ENCODE data around the gene NCK2. TPM values are rescaled to one million over a fixed set of nuclear protein-coding genes. Genes with fewer than 3 reads are reported as not detected.

The NCK2 gene
- total and polyA plus RNA-seq, 4 donors = 28.8 to 44.6 (median 40.9) TPM

GRCh38 chr2:105732101-105732500 is 12.6 kb upstream of the NCK2 start:
- H3K4me3 ChIP-seq (ENCODE audit: low read length in 2 of 2) = no peak overlapping the region
- no peaks in the 10 kb centered on the region for H3K27me3 ChIP-seq (ENCODE audit: control insufficient read depth in 1 of 2, insufficient read depth in 2 of 2, low read length in 1 of 2)
- 41 to 44% methylated on average over 7 of the region's 7 CpGs for WGBS, 2 donors
- H3K36me3 ChIP-seq (ENCODE audit: control insufficient read depth in 1 of 2, insufficient read depth in 2 of 2, low read length in 1 of 2) = no peaks in the 10 kb centered on the region
- intact Hi-C loops (cut with DNase I) = no loop called here
- no peak overlapping the region for H3K27ac ChIP-seq (ENCODE audit: low read depth in 1 of 2, low read length in 2 of 2)
- DNase-seq (no peak), ATAC-seq (ENCODE audit: low FRiP score) (no peak)
- no peaks in the 10 kb centered on the region for H3K9me3 ChIP-seq (ENCODE audit: control insufficient read depth, low read length)
- no peaks in the 10 kb centered on the region for H3K4me1 ChIP-seq (ENCODE audit: control insufficient read depth in 1 of 2, insufficient read depth in 2 of 2, low read length in 2 of 2)

GRCh38 chr2:105732955-105733607 is 11.6 kb upstream of the NCK2 start:
- Histone ChIP-seq H3K4me1 (ENCODE audit: control insufficient read depth in 1 of 2, insufficient read depth in 2 of 2, low read length in 2 of 2) (no peaks in the 10 kb centered on the region), H3K27me3 (ENCODE audit: control insufficient read depth in 1 of 2, insufficient read depth in 2 of 2, low read length in 1 of 2) (no peaks in the 10 kb centered on the region), H3K9me3 (ENCODE audit: control insufficient read depth, low read length) (no peaks in the 10 kb centered on the region), H3K27ac (ENCODE audit: low read depth in 1 of 2, low read length in 2 of 2) (no peak overlapping the region), H3K36me3 (ENCODE audit: control insufficient read depth in 1 of 2, insufficient read depth in 2 of 2, low read length in 1 of 2) (no peaks in the 10 kb centered on the region), H3K4me3 (ENCODE audit: low read length in 2 of 2) (no peak overlapping the region)
- ATAC-seq (ENCODE audit: low FRiP score) = no peak
- WGBS, 2 donors = 84 to 88% methylated on average over 6 of the region's 6 CpGs
- no peak for DNase-seq
- intact Hi-C loops (cut with DNase I) = no loop called here

- no peak overlapping the region for H3K4me3 ChIP-seq (ENCODE audit: low read length in 2 of 2)
- no peak overlapping the region for H3K27ac ChIP-seq (ENCODE audit: low read depth in 1 of 2, low read length in 2 of 2)
- WGBS, 2 donors = 80 to 85% methylated on average over 5 of the region's 5 CpGs
- H3K4me1 ChIP-seq (ENCODE audit: control insufficient read depth in 1 of 2, insufficient read depth in 2 of 2, low read length in 2 of 2) = no peaks in the 10 kb centered on the region
- ATAC-seq (ENCODE audit: low FRiP score) = no peak
- H3K9me3 ChIP-seq (ENCODE audit: control insufficient read depth, low read length) = no peaks in the 10 kb centered on the region
- DNase-seq = no peak
- intact Hi-C loops (cut with DNase I) = no loop called here
- H3K36me3 ChIP-seq (ENCODE audit: control insufficient read depth in 1 of 2, insufficient read depth in 2 of 2, low read length in 1 of 2) = no peaks in the 10 kb centered on the region
- no peaks in the 10 kb centered on the region for H3K27me3 ChIP-seq (ENCODE audit: control insufficient read depth in 1 of 2, insufficient read depth in 2 of 2, low read length in 1 of 2)
These were observed 10.8 kb upstream of the NCK2 start for GRCh38 chr2:105733875-105734274.

GRCh38 chr2:105734762-105735538 is 9.8 kb upstream of the NCK2 start:
- Histone ChIP-seq H3K4me3 (ENCODE audit: low read length in 2 of 2) (no peak overlapping the region), H3K27ac (ENCODE audit: low read depth in 1 of 2, low read length in 2 of 2) (no peak overlapping the region), H3K4me1 (ENCODE audit: control insufficient read depth in 1 of 2, insufficient read depth in 2 of 2, low read length in 2 of 2) (no peaks in the 10 kb centered on the region), H3K9me3 (ENCODE audit: control insufficient read depth, low read length) (no peaks in the 10 kb centered on the region), H3K36me3 (ENCODE audit: control insufficient read depth in 1 of 2, insufficient read depth in 2 of 2, low read length in 1 of 2) (no peaks in the 10 kb centered on the region), H3K27me3 (ENCODE audit: control insufficient read depth in 1 of 2, insufficient read depth in 2 of 2, low read length in 1 of 2) (no peaks in the 10 kb centered on the region)
- ATAC-seq (ENCODE audit: low FRiP score) (no peak), DNase-seq (no peak)
- WGBS, 2 donors = 72 to 74% methylated on average over 4 of the region's 4 CpGs
- intact Hi-C loops (cut with DNase I) = no loop called here

- H3K4me3 ChIP-seq (ENCODE audit: low read length in 2 of 2) = no peak overlapping the region
- H3K4me1 ChIP-seq (ENCODE audit: control insufficient read depth in 1 of 2, insufficient read depth in 2 of 2, low read length in 2 of 2) = no peaks in the 10 kb centered on the region
- H3K36me3 ChIP-seq (ENCODE audit: control insufficient read depth in 1 of 2, insufficient read depth in 2 of 2, low read length in 1 of 2) = no peaks in the 10 kb centered on the region
- no peak overlapping the region for H3K27ac ChIP-seq (ENCODE audit: low read depth in 1 of 2, low read length in 2 of 2)
- no peaks in the 10 kb centered on the region for H3K9me3 ChIP-seq (ENCODE audit: control insufficient read depth, low read length)
- no peak for DNase-seq
- ATAC-seq (ENCODE audit: low FRiP score) = no peak
- WGBS, 2 donors = 96% methylated on average over 6 of the region's 6 CpGs
- no peaks in the 10 kb centered on the region for H3K27me3 ChIP-seq (ENCODE audit: control insufficient read depth in 1 of 2, insufficient read depth in 2 of 2, low read length in 1 of 2)
- intact Hi-C loops (cut with DNase I) = no loop called here
These were observed 8.6 kb upstream of the NCK2 start for GRCh38 chr2:105736145-105736544.

- H3K9me3 ChIP-seq (ENCODE audit: control insufficient read depth, low read length) = no peaks in the 10 kb centered on the region
- no peak overlapping the region for H3K27ac ChIP-seq (ENCODE audit: low read depth in 1 of 2, low read length in 2 of 2)
- intact Hi-C loops (cut with DNase I) = no loop called here
- H3K4me1 ChIP-seq (ENCODE audit: control insufficient read depth in 1 of 2, insufficient read depth in 2 of 2, low read length in 2 of 2) = no peaks in the 10 kb centered on the region
- peaks cover 0 to 1% of the 10 kb centered on the region in 2 donors for H3K27me3 ChIP-seq (ENCODE audit: control insufficient read depth in 1 of 2, insufficient read depth in 2 of 2, low read length in 1 of 2)
- H3K36me3 ChIP-seq (ENCODE audit: control insufficient read depth in 1 of 2, insufficient read depth in 2 of 2, low read length in 1 of 2) = no peaks in the 10 kb centered on the region
- ATAC-seq (ENCODE audit: low FRiP score) (no peak), DNase-seq (no peak)
- H3K4me3 ChIP-seq (ENCODE audit: low read length in 2 of 2) = no peak overlapping the region
- WGBS, 2 donors = 84 to 90% methylated on average over 6 of the region's 6 CpGs
These were observed 6.6 kb upstream of the NCK2 start for GRCh38 chr2:105737980-105738657.

GRCh38 chr2:105738658-105739241 is 6.0 kb upstream of the NCK2 start:
- ATAC-seq (ENCODE audit: low FRiP score) = no peak
- no peaks in the 10 kb centered on the region for H3K9me3 ChIP-seq (ENCODE audit: control insufficient read depth, low read length)
- intact Hi-C loops (cut with DNase I) = no loop called here
- no peak overlapping the region for H3K27ac ChIP-seq (ENCODE audit: low read depth in 1 of 2, low read length in 2 of 2)
- H3K27me3 ChIP-seq (ENCODE audit: control insufficient read depth in 1 of 2, insufficient read depth in 2 of 2, low read length in 1 of 2) = peaks cover 0 to 1% of the 10 kb centered on the region in 2 donors
- no peaks in the 10 kb centered on the region for H3K4me1 ChIP-seq (ENCODE audit: control insufficient read depth in 1 of 2, insufficient read depth in 2 of 2, low read length in 2 of 2)
- H3K36me3 ChIP-seq (ENCODE audit: control insufficient read depth in 1 of 2, insufficient read depth in 2 of 2, low read length in 1 of 2) = no peaks in the 10 kb centered on the region
- H3K4me3 ChIP-seq (ENCODE audit: low read length in 2 of 2) = no peak overlapping the region
- DNase-seq = no peak
- WGBS, 2 donors = 77 to 80% methylated on average over 6 of the region's 6 CpGs

GRCh38 chr2:105739426-105739825 is 5.3 kb upstream of the NCK2 start:
- intact Hi-C loops (cut with DNase I) = no loop called here
- no peaks in the 10 kb centered on the region for H3K9me3 ChIP-seq (ENCODE audit: control insufficient read depth, low read length)
- H3K36me3 ChIP-seq (ENCODE audit: control insufficient read depth in 1 of 2, insufficient read depth in 2 of 2, low read length in 1 of 2) = no peaks in the 10 kb centered on the region
- ATAC-seq (ENCODE audit: low FRiP score) (no peak), DNase-seq (no peak)
- peaks cover 0 to 1% of the 10 kb centered on the region in 2 donors for H3K27me3 ChIP-seq (ENCODE audit: control insufficient read depth in 1 of 2, insufficient read depth in 2 of 2, low read length in 1 of 2)
- no peaks in the 10 kb centered on the region for H3K4me1 ChIP-seq (ENCODE audit: control insufficient read depth in 1 of 2, insufficient read depth in 2 of 2, low read length in 2 of 2)
- H3K4me3 ChIP-seq (ENCODE audit: low read length in 2 of 2) = no peak overlapping the region
- no peak overlapping the region for H3K27ac ChIP-seq (ENCODE audit: low read depth in 1 of 2, low read length in 2 of 2)
- 87 to 89% methylated on average over 8 of the region's 8 CpGs for WGBS, 2 donors
